Neuronal stem cell (in vitro differentiated cells): ENCODE results near the gene RCAN1. TPM values are rescaled to one million over a fixed set of nuclear protein-coding genes. Genes with fewer than 3 reads are reported as not detected.

ENCODE experiments used
- DNase-seq: peaks from one replicate; pipeline ENCODE4 v3.0.0-alpha.2; 2013; ENCODE audit warnings: low spot score
- H2AFZ ChIP-seq: one replicate; pipeline ENCODE4 v1.6.1; 2013; ENCODE audit warnings: mild to moderate bottlenecking, low read length, inconsistent platforms
- H2AK5ac ChIP-seq: 2 replicates; pipeline ENCODE4 v1.6.1; 2013; ENCODE audit warnings: low read depth, mild to moderate bottlenecking, inconsistent platforms, low read length, moderate library complexity, mixed read lengths
- H2BK120ac ChIP-seq: 2 replicates; pipeline ENCODE4 v1.6.1; 2013; ENCODE audit warnings: low read depth, mild to moderate bottlenecking, inconsistent platforms, low read length, moderate library complexity, mixed read lengths
- H2BK12ac ChIP-seq: one replicate; pipeline ENCODE4 v1.6.1; 2013; ENCODE audit warnings: low read length, inconsistent platforms
- H2BK15ac ChIP-seq: 2 replicates; pipeline ENCODE4 v1.6.1; 2013; ENCODE audit warnings: mild to moderate bottlenecking, low read length, inconsistent platforms, mixed read lengths
- H2BK5ac ChIP-seq: one replicate; pipeline ENCODE4 v1.6.1; 2013; ENCODE audit warnings: inconsistent platforms, mild to moderate bottlenecking, low read length, moderate library complexity
- H3K14ac ChIP-seq: one replicate; pipeline ENCODE4 v1.6.1; 2013; ENCODE audit warnings: low read length, inconsistent platforms
- H3K18ac ChIP-seq: 2 replicates; pipeline ENCODE4 v1.6.1; 2013; ENCODE audit warnings: low read length, inconsistent platforms
- H3K23ac ChIP-seq: 2 replicates; pipeline ENCODE4 v1.6.1; 2013; ENCODE audit warnings: low read depth, mild to moderate bottlenecking, mixed read lengths, low read length, inconsistent platforms; ENCODE audit not compliant: poor library complexity
- H3K27ac ChIP-seq: replicated peaks from 3 replicates; pipeline ENCODE4 v1.5.1; 2013; ENCODE audit warnings: low read length, inconsistent platforms
- H3K27me3 ChIP-seq, 3 experiments: 2 replicates each; pipeline ENCODE4 v1.6.1; 2013; ENCODE audit warnings: low read length in 3 of 3, mild to moderate bottlenecking in 2 of 3, inconsistent platforms in 1 of 3, low read depth in 1 of 3, mixed read lengths in 1 of 3, moderate library complexity in 1 of 3; ENCODE audit not compliant: control insufficient read depth in 3 of 3, insufficient read depth in 3 of 3
- H3K36me3 ChIP-seq, 2 donors: replicated peaks in 1 of 2; 2 replicates each; pipeline ENCODE4 v1.6.1; 2013; ENCODE audit warnings: low read length in 2 of 2; ENCODE audit not compliant: control insufficient read depth in 2 of 2, insufficient read depth in 2 of 2
- H3K4ac ChIP-seq: 2 replicates; pipeline ENCODE4 v1.6.1; 2013; ENCODE audit warnings: inconsistent platforms, mild to moderate bottlenecking, low read length, moderate library complexity
- H3K4me1 ChIP-seq, 2 donors: 1 replicate in 1 of 2; 2 replicates in 1 of 2; pipeline ENCODE4 v1.6.1; 2013; ENCODE audit warnings: low read length in 2 of 2, low read depth in 1 of 2; ENCODE audit not compliant: control insufficient read depth in 2 of 2, insufficient read depth in 1 of 2
- H3K4me2 ChIP-seq: one replicate; pipeline ENCODE4 v1.6.1; 2013; ENCODE audit warnings: mild to moderate bottlenecking, low read length, inconsistent platforms; ENCODE audit not compliant: insufficient read depth, poor library complexity, severe bottlenecking
- H3K4me3 ChIP-seq, 2 donors: 2 replicates each; pipeline ENCODE4 v1.5.1; 2013; ENCODE audit warnings: low read length in 2 of 2, mild to moderate bottlenecking in 2 of 2, inconsistent platforms in 1 of 2, moderate library complexity in 1 of 2
- H3K79me1 ChIP-seq: one replicate; pipeline ENCODE4 v1.6.1; 2013; ENCODE audit warnings: low read depth, mild to moderate bottlenecking, inconsistent platforms, low read length, moderate library complexity
- H3K9ac ChIP-seq: one replicate; pipeline ENCODE4 v1.6.1; 2013; ENCODE audit warnings: mild to moderate bottlenecking, low read depth, low read length, inconsistent platforms; ENCODE audit not compliant: poor library complexity
- H3K9me3 ChIP-seq, 2 donors: replicated peaks in 1 of 2; 2 replicates each; pipeline versions ENCODE3 to v1.6.1; 2013; ENCODE audit warnings: low read length in 2 of 2, mild to moderate bottlenecking in 2 of 2, inconsistent platforms in 1 of 2, low read depth in 1 of 2, mixed read lengths in 1 of 2, moderate library complexity in 1 of 2; ENCODE audit not compliant: control insufficient read depth in 2 of 2, insufficient read depth in 1 of 2
- H4K8ac ChIP-seq: one replicate; pipeline ENCODE4 v1.6.1; 2013; ENCODE audit warnings: low read depth, mild to moderate bottlenecking, inconsistent platforms, low read length, moderate library complexity
- H4K91ac ChIP-seq: one replicate; pipeline ENCODE4 v1.6.1; 2013; ENCODE audit warnings: low read length, low read depth, mild to moderate bottlenecking, inconsistent platforms; ENCODE audit not compliant: poor library complexity
- WGBS, 2 donors: extraction: QIAGEN DNeasy Blood & Tissue Kit; methylation state at CpG; one replicate each; pipeline ENCODE4 v1.1.7; 2013; ENCODE audit warnings: missing lambda C conversion rate in 2 of 2, mixed read lengths in 1 of 2; ENCODE audit not compliant: insufficient read length in 2 of 2, insufficient replicate concordance in 1 of 2; ENCODE audit errors: extremely low coverage in 2 of 2; 5-methylcytosine and 5-hydroxymethylcytosine counted together
- polyA plus RNA-seq, 2 experiments: library from polyadenylated mRNA; stranded (reverse); fragments of 200-250 nt; gene quantifications; one replicate each; pipeline ENCODE4 v1.2.3, GENCODE V29; 2013

Gene RCAN1
- 5.4 TPM for polyA plus RNA-seq (2013, experiment 1 of 2)
- polyA plus RNA-seq (2013, experiment 2 of 2): 5.4 TPM

- Histone ChIP-seq H3K27ac (no peak within 1 kb of the TSS), H2BK5ac (peak within 1 kb of the TSS; percentile 22), H3K4ac (no peak within 1 kb of the TSS), H3K18ac (peak within 1 kb of the TSS; percentile 71), H2AK5ac (no peak within 1 kb of the TSS), H3K4me2 (peak within 1 kb of the TSS; percentile 98), H2BK15ac (no peak within 1 kb of the TSS), H4K8ac (no peak within 1 kb of the TSS), H2BK12ac (no peak within 1 kb of the TSS), H3K9me3 (no peaks in the 10 kb centered on the region), H2BK120ac (no peak within 1 kb of the TSS), H3K27me3 (peaks cover 0 to 61% (median 21%) of the 10 kb centered on the region in 3 experiments), H3K36me3 (no peaks in the 10 kb centered on the region), H3K4me1 (peaks cover 1 to 3% of the 10 kb centered on the region in 2 donors), H2AFZ (peak within 1 kb of the TSS; percentile 91), H3K23ac (peak within 1 kb of the TSS; percentile 80), H3K14ac (peak within 1 kb of the TSS; percentile 78), H3K79me1 (peaks cover 3% of the 10 kb centered on the region), H4K91ac (no peak within 1 kb of the TSS), H3K4me3 (peak within 1 kb of the TSS; percentile 73 to 94), H3K9ac (peak within 1 kb of the TSS; percentile 90)
- WGBS, 2 donors: no CpG with 5 or more reads among the region's 121 CpGs
- DNase-seq: peak; percentile 90
Observed at GRCh38 chr21:34614628-34615486, at the start of gene RCAN1. TSS of gene RCAN1 (minus strand) at chr21:34615113. CDS start at chr21:34615011, 102 bp downstream.

- Histone ChIP-seq H2AK5ac (no peak overlapping the region), H3K4me2 (no peak overlapping the region), H3K79me1 (no peaks in the 10 kb centered on the region), H3K23ac (no peak overlapping the region), H3K4me3 (no peak overlapping the region), H3K14ac (no peak overlapping the region), H3K9ac (no peak overlapping the region), H3K4me1 (no peaks in the 10 kb centered on the region), H2BK5ac (no peak overlapping the region), H4K8ac (no peak overlapping the region), H3K36me3 (no peaks in the 10 kb centered on the region), H2BK15ac (no peak overlapping the region), H3K4ac (no peak overlapping the region), H3K9me3 (peaks cover 0 to 1% of the 10 kb centered on the region in 2 donors), H4K91ac (no peak overlapping the region), H3K27ac (no peak overlapping the region), H3K18ac (no peak overlapping the region), H2BK120ac (no peak overlapping the region), H3K27me3 (peaks cover 0 to 14% (median 0%) of the 10 kb centered on the region in 3 experiments), H2BK12ac (no peak overlapping the region), H2AFZ (no peak overlapping the region)
- no peak for DNase-seq
Observed at GRCh38 chr21:34661848-34662247, 46.9 kb upstream of the RCAN1 start.

GRCh38 chr21:34653522-34653921, 38.6 kb upstream of the RCAN1 start:
- Histone ChIP-seq H3K36me3 (no peaks in the 10 kb centered on the region), H3K9me3 (peaks cover 0 to 2% of the 10 kb centered on the region in 2 donors), H3K4me2 (no peak overlapping the region), H4K91ac (no peak overlapping the region), H2BK15ac (no peak overlapping the region), H2AK5ac (no peak overlapping the region), H3K79me1 (no peaks in the 10 kb centered on the region), H2BK12ac (no peak overlapping the region), H3K9ac (no peak overlapping the region), H3K14ac (no peak overlapping the region), H3K4me3 (no peak overlapping the region), H3K4me1 (no peaks in the 10 kb centered on the region), H3K4ac (no peak overlapping the region), H3K27me3 (no peaks in the 10 kb centered on the region), H3K18ac (no peak overlapping the region), H3K27ac (no peak overlapping the region), H2BK120ac (no peak overlapping the region), H2AFZ (no peak overlapping the region), H4K8ac (no peak overlapping the region), H3K23ac (no peak overlapping the region), H2BK5ac (no peak overlapping the region)
- WGBS, 2 donors: no CpG with 5 or more reads among the region's 6 CpGs
- no peak for DNase-seq

- WGBS, 2 donors: no CpG with 5 or more reads among the region's 1 CpG
- H2AK5ac ChIP-seq: no peak overlapping the region
Observed at GRCh38 chr21:34651642-34652041, 36.7 kb upstream of the RCAN1 start.

More at GRCh38 chr21:34651642-34652041, 36.7 kb upstream of the RCAN1 start:
- Histone ChIP-seq H3K9me3 (peaks cover 0 to 2% of the 10 kb centered on the region in 2 donors), H4K91ac (no peak overlapping the region), H3K27me3 (no peaks in the 10 kb centered on the region), H3K4me2 (no peak overlapping the region), H3K79me1 (no peaks in the 10 kb centered on the region), H3K4me1 (peaks cover 0 to 3% of the 10 kb centered on the region in 2 donors), H2BK12ac (no peak overlapping the region), H3K4ac (no peak overlapping the region), H2BK5ac (no peak overlapping the region), H3K18ac (no peak overlapping the region), H2AFZ (no peak overlapping the region), H3K36me3 (no peaks in the 10 kb centered on the region), H2BK15ac (no peak overlapping the region), H3K27ac (no peak overlapping the region), H3K4me3 (no peak overlapping the region), H3K14ac (no peak overlapping the region), H4K8ac (no peak overlapping the region), H3K23ac (no peak overlapping the region), H2BK120ac (no peak overlapping the region), H3K9ac (no peak overlapping the region)
- no peak for DNase-seq
